Measurements from ENCODE around the gene OPA3. TPM values are rescaled to one million over a fixed set of nuclear protein-coding genes. Genes with fewer than 3 reads are reported as not detected.

The OPA3 gene
- total RNA-seq, 1 experiment from 2014 or later, result 10.1 TPM

GRCh38 chr19:45528149-45528743 is 56.4 kb downstream of the OPA3 start:
- Mint-ChIP-seq H3K4me3 (peak overlapping the region; percentile 84), H3K27ac (peak overlapping the region; percentile 84), H3K9me3 (peaks cover 15% of the 10 kb centered on the region), H3K27me3 (ENCODE audit: low read depth) (peaks cover 35% of the 10 kb centered on the region), H3K36me3 (peaks cover 32% of the 10 kb centered on the region), H3K4me1 (peaks cover 19% of the 10 kb centered on the region)
- POLR2A ChIA-PET, result interaction anchor here (1.0 to 1.4 kb wide), 5 partner anchors 25 to 149 kb away, joined by 3 to 5 read pairs (median 4); no protein-coding TSS in a partner anchor
- ATAC-seq (peak; percentile 24), DNase-seq (ENCODE audit: low spot score) (peak; percentile 71)
- CTCF ChIA-PET, result interaction anchor here (0.7 to 8.8 kb wide), 25 partner anchors 10 to 164 kb away, joined by 3 to 92 read pairs (median 5); partner anchors contain the start of genes PPM1N and QPCTL
- TF ChIP-seq GTF2I (CRISPR knock-in tag; conservative IDR thresholded peaks at IDR 0.05), result no peak
- no peak for TF ChIP-seq ZSCAN18 (CRISPR knock-in tag; IDR thresholded peaks at IDR 0.05)
- no peak for TF ChIP-seq ZNF219 (CRISPR knock-in tag; IDR thresholded peaks at IDR 0.05; ENCODE audit: borderline replicate concordance)
- no peak for TF ChIP-seq TEAD4 (CRISPR knock-in tag; IDR thresholded peaks at IDR 0.05)
- no peak for TF ChIP-seq PRRX2 (CRISPR knock-in tag; IDR thresholded peaks at IDR 0.05)
- TF ChIP-seq ZNF532 (CRISPR knock-in tag; IDR thresholded peaks at IDR 0.05; ENCODE audit: borderline replicate concordance), result no peak
- TF ChIP-seq ATF6 (CRISPR knock-in tag; IDR thresholded peaks at IDR 0.05), result no peak
- TF ChIP-seq ZNF425 (CRISPR knock-in tag; conservative IDR thresholded peaks at IDR 0.05), result no peak
- TF ChIP-seq IRF2 (CRISPR knock-in tag; IDR thresholded peaks at IDR 0.05; ENCODE audit: borderline replicate concordance, low read depth), result no peak
- no peak for TF ChIP-seq GABPB1 (CRISPR knock-in tag; IDR thresholded peaks at IDR 0.05)
- no peak for TF ChIP-seq NR3C1 (CRISPR knock-in tag; conservative IDR thresholded peaks at IDR 0.05; ENCODE audit: low read depth)
- no peak for TF ChIP-seq HMGXB4 (CRISPR knock-in tag; IDR thresholded peaks at IDR 0.05)
- TF ChIP-seq GRHL2 (CRISPR knock-in tag; IDR thresholded peaks at IDR 0.05; ENCODE audit: insufficient replicate concordance, severe bottlenecking), result no peak
- TF ChIP-seq KAT7 (CRISPR knock-in tag; IDR thresholded peaks at IDR 0.05; ENCODE audit: borderline replicate concordance), result no peak
- TF ChIP-seq ZBTB21 (CRISPR knock-in tag; IDR thresholded peaks at IDR 0.05; ENCODE audit: borderline replicate concordance), result no peak
- TF ChIP-seq NR1H2 (CRISPR knock-in tag; IDR thresholded peaks at IDR 0.05), result no peak
- TF ChIP-seq STAT6 (CRISPR knock-in tag; conservative IDR thresholded peaks at IDR 0.05; ENCODE audit: low read depth), result no peak
- TF ChIP-seq MYBL2 (CRISPR knock-in tag; IDR thresholded peaks at IDR 0.05), result no peak
- no peak for TF ChIP-seq FOXK1 (CRISPR knock-in tag; IDR thresholded peaks at IDR 0.05)
- TF ChIP-seq TCF7 (CRISPR knock-in tag; IDR thresholded peaks at IDR 0.05; ENCODE audit: low read depth), result no peak

All from WTC11 (cell line).